ENCODE results near the gene CALD1. TPM values are rescaled to one million over a fixed set of nuclear protein-coding genes. Genes with fewer than 3 reads are reported as not detected.

The CALD1 gene
- polyA plus RNA-seq, 2 of the 4 experiments (the other 2 are of a cell fraction): 136 to 150 TPM

DNA sequence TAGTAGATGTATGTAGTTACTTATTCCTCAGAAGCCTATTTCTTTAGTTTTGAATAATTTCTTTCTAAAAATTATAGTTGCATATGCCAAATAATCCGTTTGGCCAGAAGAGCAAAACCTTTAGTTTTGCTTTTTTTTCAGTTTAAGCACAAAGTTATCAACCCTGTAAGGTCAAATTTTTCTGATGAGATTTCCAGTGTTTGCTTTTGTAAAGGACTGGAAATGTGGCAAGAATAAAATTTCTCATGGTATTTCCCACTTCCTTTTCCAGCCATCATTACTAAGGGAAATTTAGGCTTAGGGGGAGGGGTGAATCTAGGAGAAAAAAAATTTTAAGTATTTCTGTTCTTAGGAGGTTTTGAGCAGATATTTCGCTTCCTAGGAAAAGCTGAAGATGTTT, 7.6 kb downstream of the CALD1 start (continued):
- TF ChIP-seq, protein P1, sequence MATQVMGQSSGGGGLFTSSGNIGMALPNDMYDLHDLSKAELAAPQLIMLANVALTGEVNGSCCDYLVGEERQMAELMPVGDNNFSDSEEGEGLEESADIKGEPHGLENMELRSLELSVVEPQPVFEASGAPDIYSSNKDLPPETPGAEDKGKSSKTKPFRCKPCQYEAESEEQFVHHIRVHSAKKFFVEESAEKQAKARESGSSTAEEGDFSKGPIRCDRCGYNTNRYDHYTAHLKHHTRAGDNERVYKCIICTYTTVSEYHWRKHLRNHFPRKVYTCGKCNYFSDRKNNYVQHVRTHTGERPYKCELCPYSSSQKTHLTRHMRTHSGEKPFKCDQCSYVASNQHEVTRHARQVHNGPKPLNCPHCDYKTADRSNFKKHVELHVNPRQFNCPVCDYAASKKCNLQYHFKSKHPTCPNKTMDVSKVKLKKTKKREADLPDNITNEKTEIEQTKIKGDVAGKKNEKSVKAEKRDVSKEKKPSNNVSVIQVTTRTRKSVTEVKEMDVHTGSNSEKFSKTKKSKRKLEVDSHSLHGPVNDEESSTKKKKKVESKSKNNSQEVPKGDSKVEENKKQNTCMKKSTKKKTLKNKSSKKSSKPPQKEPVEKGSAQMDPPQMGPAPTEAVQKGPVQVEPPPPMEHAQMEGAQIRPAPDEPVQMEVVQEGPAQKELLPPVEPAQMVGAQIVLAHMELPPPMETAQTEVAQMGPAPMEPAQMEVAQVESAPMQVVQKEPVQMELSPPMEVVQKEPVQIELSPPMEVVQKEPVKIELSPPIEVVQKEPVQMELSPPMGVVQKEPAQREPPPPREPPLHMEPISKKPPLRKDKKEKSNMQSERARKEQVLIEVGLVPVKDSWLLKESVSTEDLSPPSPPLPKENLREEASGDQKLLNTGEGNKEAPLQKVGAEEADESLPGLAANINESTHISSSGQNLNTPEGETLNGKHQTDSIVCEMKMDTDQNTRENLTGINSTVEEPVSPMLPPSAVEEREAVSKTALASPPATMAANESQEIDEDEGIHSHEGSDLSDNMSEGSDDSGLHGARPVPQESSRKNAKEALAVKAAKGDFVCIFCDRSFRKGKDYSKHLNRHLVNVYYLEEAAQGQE (IDR thresholded peaks at IDR 0.05): no peak
- TF ChIP-seq NFE2L2 (conservative IDR thresholded peaks at IDR 0.05; ENCODE audit: low read length): no peak
- no peak for TF ChIP-seq HOXB13 (CRISPR knock-in tag; IDR thresholded peaks at IDR 0.05; ENCODE audit: low read depth)

GRCh38 chr7:134787720-134788119, 8.3 kb downstream of the CALD1 start:
- Histone ChIP-seq H3K4me1 (peaks cover 13% of the 10 kb centered on the region; the same call in 2 of the 3 replicates), H3K9me3 (no peaks in the 10 kb centered on the region), H3K4me3 (no peak overlapping the region), H3K4me2 (no peak overlapping the region), H3K27ac (no peak overlapping the region)
- ATAC-seq (no peak), DNase-seq (ENCODE audit: low read depth in 1 of 2, low spot score in 1 of 2) (no peak), FAIRE-seq (no peak)
- ChIA-PET CTCF (interaction anchor here (0.9 to 1.4 kb wide), 4 partner anchors 19 to 167 kb away, joined by 3 read pairs; no protein-coding TSS in a partner anchor), POLR2A (no interaction called here)
- WGBS (ENCODE audit: missing lambda C conversion rate): 78% methylated on average over 3 of the region's 3 CpGs
- TF ChIP-seq RARB (CRISPR knock-in tag; IDR thresholded peaks at IDR 0.05) (no peak), HDAC2 (IDR thresholded peaks at IDR 0.05) (no peak), CBX8 (IDR thresholded peaks at IDR 0.05) (no peak), CHD2 (IDR thresholded peaks at IDR 0.05; ENCODE audit: low read length, partially characterized antibody) (no peak), SREBF2 (IDR thresholded peaks at IDR 0.05) (no peak), E2F6 (IDR thresholded peaks at IDR 0.05; ENCODE audit: borderline replicate concordance, low read depth) (no peak), BHLHE40 (IDR thresholded peaks at IDR 0.05; ENCODE audit: low read depth, low read length) (no peak), ZSCAN20 (CRISPR knock-in tag; IDR thresholded peaks at IDR 0.05) (no peak)
- TF ChIP-seq, protein P2, sequence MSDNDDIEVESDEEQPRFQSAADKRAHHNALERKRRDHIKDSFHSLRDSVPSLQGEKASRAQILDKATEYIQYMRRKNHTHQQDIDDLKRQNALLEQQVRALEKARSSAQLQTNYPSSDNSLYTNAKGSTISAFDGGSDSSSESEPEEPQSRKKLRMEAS (IDR thresholded peaks at IDR 0.05): no peak

DNA sequence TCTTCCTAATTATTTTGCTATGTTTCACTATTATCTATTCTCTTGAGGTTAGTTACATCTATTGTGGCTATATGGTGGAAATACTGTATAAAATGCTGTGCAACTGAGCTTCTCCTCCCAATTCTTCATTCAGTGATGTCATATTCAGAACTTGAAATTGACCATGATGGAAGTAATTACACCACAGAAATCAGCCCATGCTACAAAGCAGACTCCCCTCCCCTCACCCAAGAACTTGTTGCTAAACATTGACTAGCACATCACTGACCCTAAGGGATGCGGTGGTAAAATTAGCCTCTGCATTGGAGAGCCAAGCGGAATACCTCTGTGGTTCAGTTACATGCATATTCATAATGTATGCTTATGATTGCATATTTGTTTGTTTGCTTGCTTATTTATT, 8.8 kb downstream of the CALD1 start:
- ATAC-seq (no peak), DNase-seq (ENCODE audit: low read depth in 1 of 2, low spot score in 1 of 2) (no peak), FAIRE-seq (no peak)
- CTCF ChIA-PET: interaction anchor here (1.0 to 1.4 kb wide), 4 partner anchors 11 to 156 kb away, joined by 3 read pairs; no protein-coding TSS in a partner anchor
- Histone ChIP-seq H3K9me3 (no peaks in the 10 kb centered on the region), H3K4me1 (peaks cover 13% of the 10 kb centered on the region; the same call in 2 of the 3 replicates), H3K4me3 (no peak overlapping the region), H3K27ac (no peak overlapping the region), H3K4me2 (no peak overlapping the region)
- WGBS (ENCODE audit: missing lambda C conversion rate): 94% methylated on average over 2 of the region's 2 CpGs
- TF ChIP-seq RCOR1 (IDR thresholded peaks at IDR 0.05; ENCODE audit: low read depth, low read length) (no peak), RAD21 (conservative IDR thresholded peaks at IDR 0.05 in 1 of 2, IDR thresholded peaks at IDR 0.05 in 1 of 2) (no peak), CHD2 (IDR thresholded peaks at IDR 0.05; ENCODE audit: low read length, partially characterized antibody) (no peak), BCL3 (IDR thresholded peaks at IDR 0.05) (no peak), FOSL2 (IDR thresholded peaks at IDR 0.05) (no peak), FOSL2 (CRISPR knock-in tag; IDR thresholded peaks at IDR 0.05) (no peak), RARB (CRISPR knock-in tag; IDR thresholded peaks at IDR 0.05) (no peak), FOSB (CRISPR knock-in tag; IDR thresholded peaks at IDR 0.05) (no peak), SMC3 (IDR thresholded peaks at IDR 0.05) (no peak), MAZ (IDR thresholded peaks at IDR 0.05; ENCODE audit: borderline replicate concordance, low read depth, low read length) (no peak), HOXB5 (CRISPR knock-in tag; IDR thresholded peaks at IDR 0.05) (no peak), CBX2 (IDR thresholded peaks at IDR 0.05; ENCODE audit: borderline replicate concordance, low read depth) (no peak), NFE2L2 (conservative IDR thresholded peaks at IDR 0.05; ENCODE audit: low read length) (no peak), POLR2A (IDR thresholded peaks at IDR 0.05; ENCODE audit: low read length) (no peak)
- POLR2A ChIA-PET: no interaction called here

Measured in A549 (cell line).